Neural cell (in vitro differentiated cells): ENCODE measurements around the gene ALOX12. TPM values are rescaled to one million over a fixed set of nuclear protein-coding genes. Genes with fewer than 3 reads are reported as not detected.

Source experiments
- H2AFZ ChIP-seq: fragments of 200-600, 300-800 bp; sonication (generic), shearing (Covaris generic); 2 replicates; pipeline ENCODE4 v1.6.0; 2014; ENCODE audit warnings: low read depth, mild to moderate bottlenecking, antibody characterized with exemption, low read length, moderate library complexity
- H3F3A ChIP-seq: fragments of 200-600 bp; shearing (Covaris generic); 2 replicates; pipeline ENCODE4 v1.6.1; 2016; ENCODE audit warnings: mild to moderate bottlenecking, moderate library complexity, mixed read lengths, antibody characterized with exemption, low read length; ENCODE audit not compliant: insufficient read depth, poor library complexity, severe bottlenecking
- H3K27ac ChIP-seq: fragments of 200-600, 300-800 bp; sonication (generic), shearing (Covaris generic); 2 replicates; pipeline ENCODE4 v1.5.1; 2014; ENCODE audit warnings: mild to moderate bottlenecking, low read length, moderate library complexity
- H3K27me3 ChIP-seq: fragments of 300-800, 200-600 bp; sonication (generic), shearing (Covaris generic); 2 replicates; pipeline ENCODE4 v1.6.0; 2014; ENCODE audit warnings: mild to moderate bottlenecking, low read depth, low read length, moderate library complexity; ENCODE audit not compliant: insufficient read depth
- H3K36me3 ChIP-seq: fragments of 300-800, 200-600 bp; sonication (generic), shearing (Covaris generic); 2 replicates; pipeline ENCODE4 v1.5.1; 2014; ENCODE audit warnings: mild to moderate bottlenecking, antibody characterized with exemption, low read length, moderate library complexity; ENCODE audit not compliant: insufficient read depth
- H3K4me2 ChIP-seq: fragments of 300-800, 200-600 bp; sonication (generic), shearing (Covaris generic); 2 replicates; pipeline ENCODE4 v1.6.0; 2014; ENCODE audit warnings: mild to moderate bottlenecking, low read length
- H3K4me3 ChIP-seq: fragments of 300-800, 200-600 bp; sonication (generic), shearing (Covaris generic); 2 replicates; pipeline ENCODE4 v1.5.1; 2014; ENCODE audit warnings: mild to moderate bottlenecking, low read length, moderate library complexity
- H3K79me2 ChIP-seq: fragments of 200-600 bp; shearing (Covaris generic); replicated peaks from 2 replicates; pipeline ENCODE4 v1.6.0; 2014; ENCODE audit warnings: mild to moderate bottlenecking, low read length, moderate library complexity; ENCODE audit not compliant: insufficient read depth
- H3K9ac ChIP-seq: fragments of 300-800, 200-600 bp; sonication (generic), shearing (Covaris generic); 2 replicates; pipeline ENCODE4 v1.6.1; 2016; ENCODE audit warnings: mild to moderate bottlenecking, low read length, mixed read lengths
- H3K9me2 ChIP-seq: fragments of 200-600 bp; shearing (Covaris generic); 2 replicates; pipeline ENCODE4 v1.6.1; 2016; ENCODE audit warnings: mild to moderate bottlenecking, low read length, mixed read lengths; ENCODE audit not compliant: insufficient read depth
- H3K9me3 ChIP-seq: fragments of 200-600, 300-800 bp; sonication (generic), shearing (Covaris generic); 2 replicates; pipeline ENCODE4 v1.6.1; 2016; ENCODE audit warnings: mild to moderate bottlenecking, mixed run types, low read length, moderate library complexity, mixed read lengths
- H4K20me1 ChIP-seq: fragments of 200-600 bp; shearing (Covaris generic); 2 replicates; pipeline ENCODE4 v1.6.1; 2016; ENCODE audit warnings: mild to moderate bottlenecking, mixed run types; ENCODE audit not compliant: insufficient read depth
- CTCF ChIP-seq: fragments of 450-650 bp; IDR thresholded peaks from 2 replicates; pipeline ENCODE4 v1.5.1; 2014; ENCODE audit warnings: antibody characterized with exemption, mild to moderate bottlenecking, moderate library complexity; ENCODE audit not compliant: poor library complexity, severe bottlenecking
- EP300 ChIP-seq: fragments of 450-650 bp; conservative IDR thresholded peaks from 2 replicates; pipeline ENCODE4 v1.6.1; 2014; ENCODE audit warnings: antibody characterized with exemption, mild to moderate bottlenecking, moderate library complexity; ENCODE audit not compliant: poor library complexity, severe bottlenecking
- EZH2 ChIP-seq: fragments of 200-600, 300-800 bp; shearing (Covaris generic), sonication (generic); IDR thresholded peaks from 2 replicates; pipeline ENCODE4 v1.6.1; 2014; ENCODE audit warnings: antibody characterized with exemption, low read length, borderline replicate concordance, mild to moderate bottlenecking; ENCODE audit not compliant: insufficient read depth, poor library complexity, severe bottlenecking
- MXI1 ChIP-seq: fragments of 450-650 bp; conservative IDR thresholded peaks from 2 replicates; pipeline ENCODE4 v1.6.1; 2014; ENCODE audit warnings: antibody characterized with exemption, mild to moderate bottlenecking; ENCODE audit not compliant: poor library complexity, severe bottlenecking
- POLR2AphosphoS5 ChIP-seq: IDR thresholded peaks from 2 replicates; pipeline ENCODE4 v1.6.1; 2012
- RAD21 ChIP-seq: fragments of 450-650 bp; conservative IDR thresholded peaks from 2 replicates; pipeline ENCODE4 v1.6.1; 2014; ENCODE audit warnings: antibody characterized with exemption, mild to moderate bottlenecking, moderate library complexity
- REST ChIP-seq: IDR thresholded peaks from 2 replicates; pipeline ENCODE4 v1.6.1; 2012; ENCODE audit warnings: borderline replicate concordance
- SMC3 ChIP-seq: fragments of 450-650 bp; conservative IDR thresholded peaks from 2 replicates; pipeline ENCODE4 v1.6.1; 2014; ENCODE audit warnings: antibody characterized with exemption, mild to moderate bottlenecking, moderate library complexity; ENCODE audit not compliant: poor library complexity
- TAF1 ChIP-seq: IDR thresholded peaks from 2 replicates; pipeline ENCODE4 v1.6.1; 2012; ENCODE audit warnings: low read depth
- polyA plus RNA-seq: library from polyadenylated mRNA; depleted of rRNA; stranded (reverse); fragments of >200 nt; gene quantifications from 2 replicates; pipeline ENCODE4 v1.2.3, GENCODE V29; 2014

ALOX12 gene
- polyA plus RNA-seq, 1 donor from 2014 or later = not detected

GRCh38 chr17:7026471-7027115 lies 30.7 kb downstream of the ALOX12 start:
- Histone ChIP-seq H3K79me2 (no peaks in the 10 kb centered on the region), H3K27ac (no peak overlapping the region), H2AFZ (no peak overlapping the region), H3K9me2 (no peaks in the 10 kb centered on the region), H3F3A (no peaks in the 10 kb centered on the region), H3K9me3 (no peaks in the 10 kb centered on the region), H4K20me1 (no peaks in the 10 kb centered on the region), H3K27me3 (peaks cover 30% of the 10 kb centered on the region), H3K36me3 (no peaks in the 10 kb centered on the region), H3K9ac (no peak overlapping the region), H3K4me2 (no peak overlapping the region), H3K4me3 (no peak overlapping the region)
- TF ChIP-seq RAD21 (no peak), REST (no peak), SMC3 (no peak), CTCF (no peak), TAF1 (no peak), EP300 (no peak), EZH2 (no peak), POLR2AphosphoS5 (no peak), MXI1 (no peak)

- Histone ChIP-seq H3F3A (no peaks in the 10 kb centered on the region), H3K4me3 (no peak overlapping the region), H3K9me2 (no peaks in the 10 kb centered on the region), H3K79me2 (no peaks in the 10 kb centered on the region), H3K27ac (no peak overlapping the region), H3K9me3 (no peaks in the 10 kb centered on the region), H3K27me3 (peaks cover 23% of the 10 kb centered on the region), H4K20me1 (no peaks in the 10 kb centered on the region), H3K9ac (no peak overlapping the region), H3K4me2 (no peak overlapping the region), H3K36me3 (no peaks in the 10 kb centered on the region), H2AFZ (no peak overlapping the region)
- TF ChIP-seq EP300 (no peak), CTCF (no peak), POLR2AphosphoS5 (no peak), RAD21 (no peak), REST (no peak), SMC3 (no peak), TAF1 (no peak), EZH2 (no peak), MXI1 (no peak)
Observed at GRCh38 chr17:7027335-7027734, 31.5 kb downstream of the ALOX12 start.
